B cell (primary cell): ENCODE results near the gene TK2. TPM values are rescaled to one million over a fixed set of nuclear protein-coding genes. Genes with fewer than 3 reads are reported as not detected.

ENCODE experiments used
- ATAC-seq: fragments of 200-7000 bp; cut with Tn5 transposase; one replicate; pipeline ENCODE4 v1.10.0; 2021; ENCODE audit warnings: low read depth, mild to moderate bottlenecking, moderate number of reproducible peaks, moderate library complexity
- CTCF ChIA-PET: fragments of 350-600 bp; sonication (Branson Sonifier 250); formaldehyde crosslinking; loops from one replicate; lab custom pipeline; 2021; ENCODE audit warnings: antibody characterized with exemption, inconsistent platforms; lab: Charles Lee
- POLR2A ChIA-PET: fragments of 350-600 bp; sonication (Branson Sonifier 250); formaldehyde crosslinking; loops from one replicate; lab custom pipeline; 2021; ENCODE audit warnings: antibody characterized with exemption; lab: Charles Lee
- DNase-seq: peaks from one replicate; pipeline ENCODE4 v3.0.0; 2013
- H2AFZ ChIP-seq: 2 replicates; pipeline ENCODE4 v1.6.1; 2012; ENCODE audit warnings: mild to moderate bottlenecking, low read depth, low read length; ENCODE audit not compliant: insufficient read depth, poor library complexity, severe bottlenecking
- H3K27ac ChIP-seq, 2 donors: 1 replicate in 1 of 2; 2 replicates in 1 of 2; pipeline ENCODE4 v1.5.1; 2012 to 2013; ENCODE audit warnings: low read length in 2 of 2, mild to moderate bottlenecking in 2 of 2, moderate library complexity in 1 of 2
- H3K27me3 ChIP-seq, 4 experiments: fragments of 200-600 bp in 1 of 4; sonication (generic) in 1 of 4; replicated peaks in 1 of 4; 1 replicate in 2 of 4; 2 replicates in 2 of 4; pipeline versions ENCODE4 v1.6.1 to v1.7.0; 2013 to 2016; ENCODE audit warnings: low read length in 3 of 4, mild to moderate bottlenecking in 2 of 4, mixed read lengths in 1 of 4, moderate library complexity in 1 of 4; ENCODE audit not compliant: insufficient read depth in 4 of 4, control insufficient read depth in 3 of 4; ENCODE audit errors: control extremely low read depth in 1 of 4
- H3K36me3 ChIP-seq, 2 experiments: replicated peaks in 1 of 2; 1 replicate in 1 of 2; 2 replicates in 1 of 2; pipeline versions ENCODE4 v1.6.1 to v1.7.1; 2013; ENCODE audit warnings: low read length in 1 of 2; ENCODE audit not compliant: insufficient read depth in 2 of 2, control insufficient read depth in 1 of 2; ENCODE audit errors: control extremely low read depth in 1 of 2, extremely low read depth in 1 of 2
- H3K4me1 ChIP-seq, 2 donors: fragments of 200-600 bp in 1 of 2; sonication (generic) in 1 of 2; 1 replicate in 1 of 2; 2 replicates in 1 of 2; pipeline versions ENCODE4 v1.5.1 to v1.6.1; 2013 to 2017; ENCODE audit warnings: low read length in 2 of 2; ENCODE audit not compliant: control insufficient read depth in 2 of 2, insufficient read depth in 2 of 2
- H3K4me2 ChIP-seq: replicated peaks from 2 replicates; pipeline ENCODE3; 2012; ENCODE audit warnings: mild to moderate bottlenecking, low read depth, low read length; ENCODE audit not compliant: poor library complexity, severe bottlenecking
- H3K4me3 ChIP-seq, 5 experiments: fragments of 200-600 bp in 1 of 5; sonication (generic) in 1 of 5; 1 replicate in 3 of 5; 2 replicates in 2 of 5; pipeline versions ENCODE4 v1.5.1 to v1.7.0; 2011 to 2016; ENCODE audit warnings: low read length in 4 of 5, mild to moderate bottlenecking in 4 of 5, low read depth in 2 of 5, control low read depth in 1 of 5, moderate library complexity in 1 of 5; ENCODE audit not compliant: insufficient read depth in 1 of 5; ENCODE audit errors: control extremely low read depth in 1 of 5, extremely low read depth in 1 of 5
- H3K79me2 ChIP-seq: fragments of 200-600 bp; sonication (generic); one replicate; pipeline ENCODE4 v1.6.0; 2016; ENCODE audit warnings: low read length; ENCODE audit not compliant: control insufficient read depth, insufficient read depth
- H3K9ac ChIP-seq: fragments of 200-600 bp; sonication (generic); 2 replicates; pipeline ENCODE4 v1.6.1; 2017; ENCODE audit warnings: mild to moderate bottlenecking, low read length, moderate library complexity
- H3K9me3 ChIP-seq, 3 donors: one replicate each; pipeline versions ENCODE4 v1.6.1 to v1.7.1; 2013; ENCODE audit warnings: low read length in 2 of 3; ENCODE audit not compliant: control insufficient read depth in 2 of 3, insufficient read depth in 1 of 3; ENCODE audit errors: control extremely low read depth in 1 of 3
- H4K20me1 ChIP-seq: 2 replicates; pipeline ENCODE4 v1.6.0; 2012; ENCODE audit warnings: mild to moderate bottlenecking, low read length; ENCODE audit not compliant: insufficient read depth, control insufficient read depth, poor library complexity, severe bottlenecking
- H3K27ac Mint-ChIP-seq: one replicate; pipeline ENCODE4 v1.8.0; 2021; ENCODE audit warnings: mixed read lengths
- H3K27me3 Mint-ChIP-seq: one replicate; pipeline ENCODE4 v1.8.0; 2021; ENCODE audit warnings: mixed read lengths
- H3K4me1 Mint-ChIP-seq: one replicate; pipeline ENCODE4 v1.8.0; 2021; ENCODE audit warnings: mixed read lengths
- H3K4me3 Mint-ChIP-seq: one replicate; pipeline ENCODE4 v1.8.0; 2021; ENCODE audit warnings: mixed read lengths
- H3K9me3 Mint-ChIP-seq: one replicate; pipeline ENCODE4 v1.8.0; 2022; ENCODE audit warnings: mixed read lengths; ENCODE audit not compliant: insufficient read depth
- EZH2 ChIP-seq: IDR thresholded peaks from 2 replicates; pipeline ENCODE4 v1.6.1; 2012; ENCODE audit warnings: borderline replicate concordance, low read depth, mild to moderate bottlenecking, moderate library complexity, low read length; ENCODE audit not compliant: insufficient read depth, poor library complexity, severe bottlenecking
- WGBS: methylation state at CpG from one replicate; pipeline ENCODE4 v1.1.5; 2013; ENCODE audit warnings: missing lambda C conversion rate; ENCODE audit not compliant: insufficient coverage; 5-methylcytosine and 5-hydroxymethylcytosine counted together
- intact Hi-C: fragments of 100-400 bp; cut with micrococcal nuclease; formaldehyde crosslinking; loops from one replicate; pipeline ENCODE4 v1.10.0; 2022
- polyA plus RNA-seq: library from polyadenylated mRNA; depleted of rRNA; stranded (reverse); fragments of >200 nt; gene quantifications from 2 replicates; pipeline ENCODE4 v1.2.3, GENCODE V29; 2012
- total RNA-seq, 2 donors: library from RNA; stranded (reverse); fragments of 120-200 nt in 1 of 2; gene quantifications; 1 replicate in 1 of 2; 2 replicates in 1 of 2; pipeline versions ENCODE4 v1.2.3 to v1.2.4, GENCODE V29; 2013 to 2022
- TF ChIP-seq, protein P1 (sequence below): fragments of 200-600 bp; IDR thresholded peaks from one replicate; pipeline ENCODE4 v1.8.0; 2022; ENCODE audit warnings: antibody characterized with exemption, mild to moderate bottlenecking

The TK2 gene
- total and polyA plus RNA-seq, 2 donors (not counting 1 experiment from before 2014, with no cell fraction given) = 2.9 to 9.7 TPM

- Histone ChIP-seq H3K27ac (no peak overlapping the region), H3K79me2 (peaks cover 9% of the 10 kb centered on the region)
Observed at GRCh38 chr16:66562409-66562808, 12.5 kb upstream of the TK2 start.

More at GRCh38 chr16:66562409-66562808, 12.5 kb upstream of the TK2 start:
- Mint-ChIP-seq H3K27me3 (no peaks in the 10 kb centered on the region), H3K9me3 (no peaks in the 10 kb centered on the region), H3K27ac (no peak overlapping the region), H3K4me1 (peaks cover 22% of the 10 kb centered on the region), H3K4me3 (no peak overlapping the region)
- Histone ChIP-seq H4K20me1 (peaks cover 10% of the 10 kb centered on the region), H3K36me3 (peaks cover 0 to 41% of the 10 kb centered on the region in 2 experiments), H2AFZ (no peak overlapping the region), H3K4me2 (no peak overlapping the region), H3K9ac (no peak overlapping the region), H3K4me1 (no peaks in the 10 kb centered on the region), H3K9me3 (no peaks in the 10 kb centered on the region), H3K27me3 (no peaks in the 10 kb centered on the region), H3K4me3 (no peak overlapping the region)
- TF ChIP-seq, protein P1, sequence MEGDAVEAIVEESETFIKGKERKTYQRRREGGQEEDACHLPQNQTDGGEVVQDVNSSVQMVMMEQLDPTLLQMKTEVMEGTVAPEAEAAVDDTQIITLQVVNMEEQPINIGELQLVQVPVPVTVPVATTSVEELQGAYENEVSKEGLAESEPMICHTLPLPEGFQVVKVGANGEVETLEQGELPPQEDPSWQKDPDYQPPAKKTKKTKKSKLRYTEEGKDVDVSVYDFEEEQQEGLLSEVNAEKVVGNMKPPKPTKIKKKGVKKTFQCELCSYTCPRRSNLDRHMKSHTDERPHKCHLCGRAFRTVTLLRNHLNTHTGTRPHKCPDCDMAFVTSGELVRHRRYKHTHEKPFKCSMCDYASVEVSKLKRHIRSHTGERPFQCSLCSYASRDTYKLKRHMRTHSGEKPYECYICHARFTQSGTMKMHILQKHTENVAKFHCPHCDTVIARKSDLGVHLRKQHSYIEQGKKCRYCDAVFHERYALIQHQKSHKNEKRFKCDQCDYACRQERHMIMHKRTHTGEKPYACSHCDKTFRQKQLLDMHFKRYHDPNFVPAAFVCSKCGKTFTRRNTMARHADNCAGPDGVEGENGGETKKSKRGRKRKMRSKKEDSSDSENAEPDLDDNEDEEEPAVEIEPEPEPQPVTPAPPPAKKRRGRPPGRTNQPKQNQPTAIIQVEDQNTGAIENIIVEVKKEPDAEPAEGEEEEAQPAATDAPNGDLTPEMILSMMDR = peak; percentile 48
- TF ChIP-seq EZH2 = no peak
- ATAC-seq (no peak), DNase-seq (no peak)
- intact Hi-C loops = loop anchor here (5.0 kb wide), 1 partner anchor 305 kb away; no protein-coding TSS in a partner anchor
- CTCF ChIA-PET = interaction anchor here (0.7 to 4.1 kb wide), 25 partner anchors 9 to 306 kb away, joined by 3 to 20 read pairs (median 5); partner anchors contain the start of genes CKLF, CMTM2, DYNC1LI2 and TK2
- WGBS = no CpG with 5 or more reads among the region's 1 CpG
- POLR2A ChIA-PET = interaction anchor here (1.3 kb wide), 1 partner anchor 10 kb away, joined by 4 read pairs; the partner anchor contains the start of gene CKLF
